COR-L47 (cell line): ENCODE measurements around the gene TMEM154.

ENCODE experiments used
- DNase-seq: peaks from one replicate; lab custom pipeline; 2025; lab: John Stamatoyannopoulos, UW

TMEM154 gene

GRCh38 chr4:152696764-152697261 lies 17.0 kb upstream of the TMEM154 start:
- no peak for DNase-seq

GRCh38 chr4:152693871-152694270 lies 14.1 kb upstream of the TMEM154 start:
- no peak for DNase-seq

DNA sequence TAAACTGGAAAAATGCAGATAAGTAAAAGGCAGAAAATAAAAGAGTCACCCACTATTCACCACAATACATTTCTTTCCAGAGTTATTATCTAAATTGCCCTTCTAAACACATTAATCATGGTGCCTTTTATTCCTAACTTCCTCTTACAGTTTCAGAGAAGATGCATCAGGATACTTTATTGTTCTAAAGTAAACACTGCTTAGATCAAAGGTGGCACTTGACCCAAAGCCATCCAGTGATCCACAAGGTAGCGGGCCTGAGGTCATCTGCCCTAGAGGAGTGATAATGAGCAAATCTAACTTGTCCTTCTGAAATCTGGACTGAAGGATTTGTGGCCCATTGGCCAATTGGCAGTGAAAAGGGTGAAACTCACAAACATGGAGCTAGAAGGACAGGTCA lies 12.0 kb upstream of the TMEM154 start:
- DNase-seq = no peak

- peak; percentile 53 for DNase-seq
Measured at GRCh38 chr4:152690706-152691651, 11.2 kb upstream of the TMEM154 start.

- DNase-seq = no peak
Measured at GRCh38 chr4:152689615-152690501, 10.1 kb upstream of the TMEM154 start.

DNA sequence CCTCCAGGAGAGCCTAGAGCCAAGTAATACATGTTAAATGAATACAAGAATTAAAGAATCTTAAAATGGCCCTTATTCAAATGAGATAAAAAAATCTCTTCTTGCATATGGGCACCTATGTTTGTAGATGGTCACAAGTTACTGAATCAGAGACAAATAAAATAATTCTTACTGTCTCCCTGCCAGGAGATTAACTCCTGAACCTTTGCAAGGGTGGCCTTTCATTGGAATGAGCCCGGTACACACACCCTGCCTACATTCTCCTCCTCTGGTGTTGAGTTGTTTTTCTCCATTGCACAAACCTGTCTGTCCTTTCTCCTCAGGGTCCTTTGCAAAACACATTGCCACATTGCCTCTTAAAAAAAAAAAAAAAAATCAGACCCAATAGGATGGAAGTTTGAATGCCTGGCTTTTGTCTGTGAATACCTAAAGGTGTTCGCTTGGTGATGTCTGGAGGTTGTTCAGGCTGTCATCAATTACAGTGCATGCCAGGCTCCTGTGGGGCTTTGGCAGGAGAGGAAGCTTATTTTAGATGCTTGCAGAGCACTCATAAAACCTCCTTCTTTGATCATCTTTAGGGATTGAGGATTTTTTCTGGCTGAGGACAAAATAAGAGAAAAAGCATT lies 8.3 kb upstream of the TMEM154 start:
- DNase-seq = no peak

- no peak for DNase-seq
Measured at GRCh38 chr4:152686452-152687013, 6.7 kb upstream of the TMEM154 start.

DNA sequence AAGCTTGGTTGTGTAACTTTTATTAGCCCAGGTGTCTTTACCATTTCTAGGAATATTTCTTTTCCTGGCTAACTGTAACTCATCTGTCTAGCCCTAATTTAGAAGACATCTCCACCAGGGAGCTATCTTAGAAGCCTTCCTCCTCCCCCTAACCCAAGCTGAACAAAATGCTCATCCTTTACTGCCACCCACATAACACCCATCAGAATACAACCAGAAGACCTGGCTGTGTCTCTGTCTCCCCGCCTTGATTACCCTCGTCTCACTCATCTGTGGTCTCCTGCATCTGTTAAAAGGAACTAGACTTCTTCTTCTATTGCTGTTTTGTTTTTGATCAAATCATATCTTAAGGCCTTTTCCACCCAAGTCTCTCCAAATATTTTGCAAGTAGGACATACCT lies 4.8 kb upstream of the TMEM154 start:
- no peak for DNase-seq

DNA sequence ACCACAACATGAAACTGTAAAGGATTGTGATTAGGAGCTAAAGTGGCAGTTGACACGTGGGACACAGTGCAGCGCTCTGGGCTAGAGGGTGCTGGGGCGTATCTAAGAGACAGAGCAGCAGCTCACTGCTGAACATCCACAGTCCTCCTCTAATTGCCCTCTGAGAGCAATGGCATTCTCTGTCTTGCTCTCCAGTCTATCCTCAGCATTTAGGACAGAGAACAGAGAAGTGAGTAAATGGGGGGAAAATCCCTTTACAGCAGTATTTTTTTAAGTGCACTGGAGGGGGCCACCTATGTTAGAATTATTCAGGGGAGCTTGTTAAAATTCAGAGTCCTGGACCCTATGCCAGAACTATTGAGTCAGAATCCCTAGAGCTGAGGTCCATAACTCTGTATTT lies 4.2 kb upstream of the TMEM154 start:
- no peak for DNase-seq

- DNase-seq = no peak
Measured at GRCh38 chr4:152682143-152682941, 2.5 kb upstream of the TMEM154 start.

DNA sequence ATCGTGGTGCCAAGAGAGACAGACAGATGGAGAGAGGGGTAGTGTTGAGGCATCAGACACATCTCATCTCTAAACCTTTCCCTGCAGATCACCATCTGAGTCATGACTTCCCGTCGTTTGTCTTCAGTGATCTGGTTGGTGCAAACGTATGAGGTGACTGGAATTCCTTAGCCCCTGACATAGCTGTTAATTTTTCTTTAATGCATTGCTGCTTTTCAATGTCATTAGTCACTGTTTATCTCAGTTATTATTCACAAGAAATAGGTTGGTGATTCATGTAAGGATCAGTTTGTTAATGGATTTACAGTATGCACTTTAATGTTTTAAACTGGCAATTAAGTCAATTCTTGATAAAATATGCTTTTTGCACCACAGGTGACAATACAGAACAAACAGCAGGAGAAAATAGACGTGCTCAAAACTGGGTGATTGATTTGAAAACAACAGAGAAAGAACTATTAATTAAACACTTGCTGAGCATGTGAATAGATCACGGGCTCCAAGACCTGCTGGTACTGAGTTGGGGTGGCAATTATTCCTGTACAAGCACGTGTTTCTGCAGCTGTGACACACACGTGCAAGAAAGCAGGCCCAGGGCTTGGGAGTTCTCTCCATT lies 1.3 kb upstream of the TMEM154 start:
- peak; percentile 76 for DNase-seq

DNA sequence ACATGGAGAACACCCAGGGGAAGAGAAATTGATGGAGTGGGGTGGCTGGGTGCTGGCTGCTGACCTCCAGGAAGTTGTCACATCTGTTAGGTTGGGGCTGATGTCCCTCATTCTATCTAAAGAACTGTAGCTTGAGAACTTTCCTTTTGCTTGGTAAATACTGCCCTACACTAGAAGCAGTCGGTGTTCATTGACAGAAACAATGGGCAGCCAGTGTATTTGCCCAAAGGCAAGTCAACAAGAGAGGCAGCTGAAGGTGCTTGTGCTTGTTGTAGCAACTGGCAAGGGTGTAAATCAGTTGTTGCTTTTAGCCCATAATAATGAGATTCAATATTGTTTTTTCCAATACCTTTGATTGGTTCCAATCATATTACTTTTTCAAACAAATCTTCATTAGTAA lies 956 bp downstream of the TMEM154 start:
- DNase-seq = peak; percentile 50

GRCh38 chr4:152677117-152677516 lies 2.7 kb downstream of the TMEM154 start:
- no peak for DNase-seq

GRCh38 chr4:152676052-152676854 lies 3.5 kb downstream of the TMEM154 start:
- no peak for DNase-seq

DNA sequence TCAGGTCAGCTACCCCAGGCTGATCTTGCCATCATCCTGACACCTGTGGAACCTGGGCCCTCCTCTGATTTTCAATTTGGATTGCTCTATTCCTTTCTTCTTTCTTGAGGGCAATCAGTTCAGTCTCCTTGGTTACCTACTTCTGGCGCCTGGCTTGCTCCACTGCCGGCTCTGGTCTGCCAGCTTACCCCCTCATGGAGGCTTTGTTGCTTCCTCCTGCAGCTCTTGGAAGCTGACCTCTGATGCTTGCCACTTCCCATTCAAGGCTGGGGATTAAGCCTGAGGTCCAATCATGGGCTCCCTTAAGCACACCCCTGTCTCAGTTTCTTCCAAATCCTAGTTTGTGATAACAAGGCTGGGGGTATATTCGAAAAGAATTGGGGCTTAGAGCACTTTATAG lies 5.4 kb downstream of the TMEM154 start:
- DNase-seq = no peak

DNA sequence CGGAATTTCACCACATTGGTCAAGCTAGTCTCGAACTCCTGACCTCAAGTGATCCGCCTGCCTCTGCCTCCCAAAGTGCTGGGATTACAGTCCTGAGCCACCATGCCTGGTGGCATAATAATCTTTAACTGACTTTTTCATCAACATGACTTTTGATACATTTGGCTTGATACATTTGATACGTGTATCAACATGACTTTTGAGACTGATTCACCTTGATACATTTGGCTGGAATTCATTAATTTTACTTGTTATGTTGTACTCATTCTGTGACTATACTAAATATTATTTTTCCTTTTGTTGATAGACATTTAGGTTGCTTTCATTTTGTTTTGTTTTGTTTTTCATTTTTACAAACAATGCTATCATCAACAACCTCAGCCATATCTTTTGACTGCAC lies 6.3 kb downstream of the TMEM154 start:
- DNase-seq = no peak

- peak; percentile 10 for DNase-seq
Measured at GRCh38 chr4:152672206-152673092, 7.3 kb downstream of the TMEM154 start.

GRCh38 chr4:152668338-152668964 lies 11.3 kb downstream of the TMEM154 start:
- DNase-seq = no peak
